ENCODE data around the gene PDGFRA.

Gene PDGFRA

DNA sequence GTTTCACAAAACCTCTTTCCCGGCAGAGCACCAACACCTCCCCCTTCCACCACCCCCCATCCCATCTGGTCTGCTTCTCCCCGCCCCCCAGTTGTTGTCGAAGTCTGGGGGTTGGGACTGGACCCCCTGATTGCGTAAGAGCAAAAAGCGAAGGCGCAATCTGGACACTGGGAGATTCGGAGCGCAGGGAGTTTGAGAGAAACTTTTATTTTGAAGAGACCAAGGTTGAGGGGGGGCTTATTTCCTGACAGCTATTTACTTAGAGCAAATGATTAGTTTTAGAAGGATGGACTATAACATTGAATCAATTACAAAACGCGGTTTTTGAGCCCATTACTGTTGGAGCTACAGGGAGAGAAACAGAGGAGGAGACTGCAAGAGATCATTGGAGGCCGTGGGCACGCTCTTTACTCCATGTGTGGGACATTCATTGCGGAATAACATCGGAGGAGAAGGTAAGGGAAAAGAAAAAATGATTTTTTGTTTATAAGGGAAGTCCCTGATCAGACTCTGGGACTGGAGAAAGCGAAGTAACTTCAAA is at the start of gene PDGFRA:
Gene PDGFRA, plus strand, starts transcription at position 333 of the 541 bp plus-strand sequence. CDS start 29,476 bp downstream, outside the sequence.
- no peak for DNase-seq (ENCODE audit: low read depth)

DNA sequence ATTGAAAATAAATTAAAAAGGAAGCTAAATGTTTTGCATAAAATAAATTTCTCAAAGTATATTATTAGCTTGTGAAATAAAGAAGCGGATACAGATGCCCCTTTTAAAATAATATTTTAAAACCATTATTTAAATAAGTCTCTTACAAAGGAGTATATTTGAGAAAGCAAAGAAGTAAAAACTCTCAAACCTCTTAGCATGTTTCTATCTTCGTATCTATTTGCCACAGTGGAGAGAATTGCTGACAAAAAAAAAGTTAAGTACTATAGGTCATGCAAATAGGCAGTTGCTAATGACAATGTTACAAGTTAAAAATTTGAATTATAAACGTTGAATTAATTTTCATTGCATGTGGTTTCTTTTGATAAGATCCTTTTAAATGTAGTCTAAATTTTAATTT is 44.5 kb upstream of the PDGFRA start:
- no peak for DNase-seq (ENCODE audit: low read depth)

DNA sequence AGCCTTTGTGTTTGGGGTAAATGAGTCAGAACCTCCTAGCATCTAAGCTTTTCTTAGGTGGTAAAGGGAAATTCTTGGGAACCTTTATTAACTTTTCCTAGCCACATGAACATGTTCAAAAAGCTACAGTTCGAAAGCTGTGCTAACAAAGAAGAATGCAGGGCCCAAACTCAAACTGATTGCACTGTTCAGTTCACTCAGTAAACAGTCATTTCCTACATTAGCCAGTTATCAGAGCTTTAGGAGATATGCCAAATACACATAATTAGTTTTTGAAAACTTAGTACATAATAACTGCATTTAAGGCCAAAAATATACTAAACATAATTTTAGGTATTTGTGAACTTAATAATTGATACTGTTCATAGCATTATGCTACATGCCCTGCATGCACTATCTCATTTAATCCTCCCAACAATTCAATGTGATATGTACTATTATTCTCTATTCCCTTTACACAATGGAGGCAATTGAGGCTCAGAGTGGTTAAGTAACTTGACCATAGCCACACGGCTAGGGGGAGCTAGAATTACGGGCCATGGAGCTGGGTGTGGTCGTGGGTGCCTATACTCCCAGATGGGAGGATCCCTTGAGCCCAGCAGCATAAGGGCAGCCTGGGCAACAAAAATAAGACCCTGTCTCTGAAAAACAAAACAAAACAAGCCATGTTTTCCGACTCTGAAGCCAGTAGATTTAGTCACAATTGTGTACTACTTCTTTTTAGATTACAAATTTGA is 43.9 kb upstream of the PDGFRA start:
- DNase-seq (ENCODE audit: low read depth): no peak

DNA sequence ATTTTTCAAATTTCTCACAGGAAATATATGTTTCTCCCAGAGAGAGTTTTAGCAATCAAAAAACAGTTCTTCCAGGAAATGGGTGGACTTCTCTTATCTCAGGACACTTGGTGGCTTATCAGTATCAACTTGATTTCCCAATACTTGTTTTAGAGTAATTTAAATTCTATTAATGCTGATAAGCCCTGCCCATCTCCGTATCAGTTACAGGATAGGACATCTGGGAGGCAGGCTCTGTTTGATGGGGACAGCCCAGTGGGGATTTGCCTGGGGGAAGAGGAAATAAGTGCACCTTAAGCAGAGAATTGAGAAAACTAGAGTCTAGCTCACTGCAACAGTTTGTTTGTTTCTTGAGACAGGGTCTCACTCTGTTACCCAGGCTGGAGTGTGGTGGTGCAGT is 43.2 kb upstream of the PDGFRA start:
- no peak for DNase-seq (ENCODE audit: low read depth)

DNA sequence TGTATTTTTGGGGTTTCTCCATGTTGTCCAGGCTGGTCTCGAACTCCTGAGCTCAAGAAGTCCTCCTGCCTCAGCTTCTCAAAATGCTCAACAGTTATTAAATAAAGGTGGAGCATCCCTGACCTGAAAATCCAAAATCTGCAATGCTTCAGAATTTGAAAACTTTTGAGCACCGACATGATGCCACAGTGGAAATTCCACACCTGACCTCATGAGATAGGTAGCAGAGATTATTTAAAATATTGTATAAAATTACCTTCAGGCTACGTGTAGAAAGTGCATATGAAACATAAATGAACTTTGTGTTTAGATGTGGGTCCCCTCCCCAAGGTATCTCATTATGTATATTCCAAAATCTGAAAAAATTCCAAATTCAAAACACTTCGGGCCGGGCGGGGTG is 42.7 kb upstream of the PDGFRA start:
- DNase-seq (ENCODE audit: low read depth): no peak

DNA sequence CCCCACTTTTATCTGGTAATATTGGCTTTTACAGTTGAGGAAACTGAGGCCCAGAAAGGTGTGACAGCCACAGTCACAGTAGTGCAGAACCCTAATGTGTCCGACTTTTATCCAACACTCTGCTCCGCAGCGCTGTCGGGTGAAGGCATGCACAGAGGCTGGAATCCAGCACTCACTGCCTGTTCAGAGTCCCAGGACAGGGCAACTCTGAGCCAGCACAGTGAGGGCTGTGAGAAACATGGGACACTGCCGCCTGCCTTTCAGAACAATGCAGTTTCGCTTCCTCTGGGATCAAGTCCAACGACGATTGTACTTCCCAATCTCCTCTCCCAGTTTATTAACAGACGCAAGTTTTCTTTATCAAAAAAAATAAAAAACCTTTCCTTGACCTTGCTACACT is 41.9 kb upstream of the PDGFRA start:
- DNase-seq (ENCODE audit: low read depth): no peak

DNA sequence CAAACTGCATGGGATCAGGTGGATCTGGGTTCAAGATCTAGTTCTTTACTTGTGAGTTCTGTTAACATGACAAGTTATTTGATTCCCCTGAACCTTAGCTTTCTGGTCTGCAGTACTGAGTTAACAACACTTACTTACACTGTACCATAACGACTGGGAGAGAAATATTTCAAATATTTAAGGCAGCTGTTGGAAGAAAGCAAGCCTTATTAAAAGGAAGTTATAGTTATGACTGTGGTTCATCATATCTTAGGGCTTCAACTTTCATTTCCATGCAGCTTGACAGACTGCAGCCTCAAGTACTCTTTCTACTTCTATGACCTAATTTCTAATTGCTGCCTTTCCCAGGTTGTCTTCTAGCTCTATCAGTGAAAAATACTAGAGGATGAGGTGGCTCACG is 40.0 kb upstream of the PDGFRA start:
- DNase-seq (ENCODE audit: low read depth): no peak

DNA sequence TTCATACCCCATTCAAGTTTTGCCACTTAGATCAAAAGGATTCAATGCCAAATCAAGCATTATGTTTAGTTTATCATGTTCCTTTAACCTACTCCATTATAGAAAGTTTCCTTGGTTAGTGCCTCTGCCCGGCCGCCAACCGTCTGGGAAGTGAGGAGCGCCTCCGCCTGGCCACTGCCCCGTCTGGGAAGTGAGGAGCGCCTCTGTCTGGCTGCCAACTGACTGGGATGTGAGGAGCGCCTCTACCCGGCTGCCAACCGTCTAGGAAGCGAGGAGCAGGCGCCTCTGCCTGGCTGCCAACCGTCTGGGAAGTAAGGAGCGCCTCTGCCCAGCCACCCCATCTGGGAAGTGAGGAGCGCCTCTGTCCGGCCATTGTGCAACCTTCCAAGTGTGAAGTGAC is 36.3 kb upstream of the PDGFRA start:
- no peak for DNase-seq (ENCODE audit: low read depth)

DNA sequence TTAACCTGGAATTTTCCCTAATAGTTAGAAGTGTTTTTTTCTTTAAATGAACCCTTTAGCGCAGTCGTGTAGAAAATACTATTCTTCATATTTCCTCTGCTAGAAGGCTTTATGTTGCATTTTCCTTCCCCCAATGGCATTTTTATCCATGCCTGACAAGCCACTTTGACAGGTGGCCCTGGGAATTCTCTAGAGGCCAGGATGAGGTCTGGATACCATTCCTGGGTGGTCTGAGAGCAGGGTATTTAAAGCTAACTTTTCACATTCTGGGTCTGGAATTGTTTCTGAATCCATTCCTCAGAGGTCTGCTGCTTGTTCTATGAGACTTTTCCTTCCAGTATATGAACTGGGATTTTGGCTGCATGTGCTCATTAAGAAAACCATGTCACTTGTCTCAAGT is 31.2 kb upstream of the PDGFRA start:
- no peak for DNase-seq (ENCODE audit: low read depth)

DNA sequence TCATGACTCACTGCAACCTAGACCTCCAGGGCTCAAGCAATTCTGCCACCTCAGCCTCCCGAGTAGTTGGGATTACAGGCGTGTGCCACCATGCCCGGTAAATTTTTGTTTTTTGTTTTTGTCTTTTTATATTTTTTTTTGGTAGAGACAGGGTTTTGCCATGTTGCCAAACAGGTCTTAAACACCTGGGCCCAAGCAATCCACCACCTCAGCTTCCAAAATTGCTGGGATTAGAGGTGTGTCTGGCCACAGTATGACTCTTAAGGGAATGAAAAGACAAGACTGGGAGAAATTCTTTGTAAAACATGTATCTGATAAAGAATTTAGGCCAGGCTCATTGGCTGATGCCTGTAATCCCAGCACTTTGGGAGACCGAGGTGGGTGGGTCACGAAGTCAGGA is 29.2 kb upstream of the PDGFRA start:
- DNase-seq (ENCODE audit: low read depth): no peak

DNA sequence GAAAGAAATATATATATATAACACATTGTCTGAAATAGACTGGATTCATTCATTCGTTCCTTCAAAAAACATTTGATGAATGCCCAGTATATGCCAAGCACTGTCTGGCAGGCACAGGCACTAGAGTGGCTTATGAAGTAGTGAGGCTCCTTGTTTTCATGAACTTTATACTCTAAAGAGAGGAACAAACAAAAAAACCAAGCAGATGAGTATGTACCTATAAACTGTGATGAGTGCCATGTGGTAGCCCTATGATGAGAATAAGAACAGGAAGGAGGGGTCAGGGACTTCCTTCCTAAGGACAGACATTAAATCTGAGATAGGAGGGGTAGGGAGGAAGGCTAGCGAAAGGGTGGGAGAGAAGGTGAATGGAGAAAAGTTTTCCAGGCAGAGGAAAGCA is 19.5 kb upstream of the PDGFRA start:
- DNase-seq (ENCODE audit: low read depth): no peak

DNA sequence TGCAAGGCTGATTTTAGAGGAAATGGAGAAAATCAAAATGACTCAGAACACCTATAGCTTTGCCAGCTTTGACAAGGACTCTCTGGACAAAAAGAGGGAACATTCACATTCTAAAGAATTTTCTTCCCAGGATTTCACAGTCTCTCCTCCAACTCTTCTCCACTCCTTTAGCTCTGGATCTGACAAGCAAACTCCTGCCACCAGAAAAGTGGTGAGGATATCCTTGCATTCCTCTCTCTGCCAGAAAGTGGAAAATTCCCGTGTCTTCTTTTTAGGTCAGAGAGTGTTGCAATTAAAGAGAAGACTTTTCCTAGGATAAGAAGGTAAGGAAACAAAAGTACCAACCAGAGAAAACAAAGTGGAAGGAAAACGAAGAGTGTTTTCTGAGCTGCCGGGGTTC is 16.1 kb upstream of the PDGFRA start:
- no peak for DNase-seq (ENCODE audit: low read depth)

DNA sequence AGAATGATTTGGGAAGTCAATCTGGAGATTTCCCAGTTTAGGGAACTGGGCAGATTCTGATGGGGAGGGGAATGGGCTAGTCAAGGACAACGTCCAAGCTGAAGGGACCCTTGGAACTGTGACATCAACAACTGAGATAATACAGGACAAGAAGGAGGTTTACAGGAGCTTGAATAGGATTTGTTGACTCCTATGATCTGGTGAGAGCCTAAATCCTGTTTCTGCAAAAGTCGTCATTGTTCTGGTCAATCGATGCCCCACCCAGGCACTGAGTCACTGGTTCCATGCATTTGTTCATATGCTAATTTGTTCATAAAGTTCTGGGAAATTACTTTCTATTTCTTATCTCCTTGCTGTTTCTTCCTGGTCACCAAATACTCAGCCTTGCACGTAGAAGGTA is 15.3 kb upstream of the PDGFRA start:
- no peak for DNase-seq (ENCODE audit: low read depth)

DNA sequence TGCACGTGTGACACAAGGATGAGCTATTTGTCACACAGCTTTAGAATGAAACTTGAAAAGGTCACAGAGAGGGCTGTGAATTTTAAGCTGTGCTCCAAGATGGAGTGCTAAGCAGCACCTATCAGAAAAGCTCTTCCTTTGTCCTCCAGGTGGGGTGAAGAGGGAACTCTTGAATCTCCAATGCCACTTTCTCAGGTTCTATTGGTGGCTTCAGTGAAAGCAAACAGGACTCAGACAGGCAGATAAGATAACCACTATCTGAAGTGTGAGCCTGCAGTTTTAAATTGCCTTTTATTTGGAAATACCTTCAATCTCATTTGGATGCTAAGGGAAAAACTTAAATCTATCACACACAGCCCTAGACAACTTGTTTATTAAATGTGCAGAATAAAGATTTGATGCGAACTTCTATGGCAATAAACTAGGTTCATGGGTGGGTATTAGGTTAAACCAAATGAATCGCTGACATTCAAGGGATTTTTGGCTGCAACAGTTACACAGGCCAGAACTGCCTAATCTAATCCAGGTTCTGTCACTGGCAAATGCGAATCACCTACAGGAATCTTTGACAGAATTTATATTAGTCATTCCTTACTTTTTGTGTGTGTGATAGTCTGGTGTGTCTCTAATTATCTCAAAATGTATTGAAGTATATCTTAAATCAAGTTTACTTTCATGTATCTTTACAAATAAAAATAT is 13.6 kb upstream of the PDGFRA start:
- DNase-seq (ENCODE audit: low read depth): no peak

DNA sequence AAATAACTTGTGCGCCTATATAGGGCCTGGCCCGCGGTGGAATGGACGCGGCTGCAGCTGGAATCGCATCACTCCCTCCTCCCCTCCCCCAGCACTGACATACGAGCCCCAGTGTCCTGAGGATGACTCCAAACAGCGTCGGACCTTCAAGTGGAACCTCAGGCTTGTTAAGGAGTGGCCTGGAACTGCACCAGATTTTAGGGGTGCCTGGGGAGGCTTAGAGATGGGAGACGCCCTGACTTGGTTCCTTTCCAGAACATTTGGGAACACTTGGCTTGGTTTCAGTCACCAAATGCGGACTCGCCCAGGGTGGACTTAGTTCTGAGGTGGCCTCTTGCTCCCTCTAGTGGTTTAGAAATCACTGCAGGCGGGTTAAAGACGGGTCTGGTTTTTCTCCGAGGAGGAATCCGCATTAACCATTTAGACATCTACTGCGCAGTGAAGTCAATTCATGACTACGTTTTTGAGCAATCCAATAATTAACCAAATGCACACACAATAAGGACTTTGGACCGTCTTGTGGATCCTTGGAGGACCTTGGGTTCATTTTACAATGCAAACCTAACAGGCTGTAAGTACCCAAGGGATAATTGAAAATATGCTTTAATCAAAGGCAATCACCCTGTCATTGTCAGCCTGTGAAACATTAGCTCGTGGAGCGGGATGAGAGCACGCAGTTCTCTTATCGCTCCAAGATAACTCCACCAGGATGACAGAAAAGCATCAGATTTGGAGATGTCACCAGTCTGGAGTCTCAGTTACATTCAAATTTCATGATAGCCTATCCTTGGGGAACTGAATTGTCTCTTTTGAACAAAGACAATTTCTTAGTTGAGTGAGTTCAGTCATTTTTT is 11.2 kb upstream of the PDGFRA start:
- no peak for DNase-seq (ENCODE audit: low read depth)

DNA sequence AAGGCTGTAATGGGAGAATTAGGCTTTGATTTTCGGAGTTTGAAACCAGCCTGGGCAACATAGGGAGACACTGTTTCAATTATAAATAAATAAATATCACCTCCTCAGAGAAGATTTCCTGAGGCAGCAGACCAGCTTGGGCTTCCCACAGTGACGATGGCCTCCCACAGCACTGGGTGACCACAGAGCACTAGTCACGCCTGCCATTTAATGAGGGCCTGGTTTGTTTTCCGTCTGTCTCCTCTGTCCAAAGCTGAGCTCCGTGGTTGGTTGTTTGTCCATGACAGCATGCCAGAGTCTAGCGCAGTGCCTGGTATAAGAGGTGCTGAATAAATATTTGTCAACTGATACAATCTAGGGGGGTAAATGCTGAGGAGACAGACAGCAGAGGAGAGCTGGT is 10.4 kb upstream of the PDGFRA start:
- no peak for DNase-seq (ENCODE audit: low read depth)

DNA sequence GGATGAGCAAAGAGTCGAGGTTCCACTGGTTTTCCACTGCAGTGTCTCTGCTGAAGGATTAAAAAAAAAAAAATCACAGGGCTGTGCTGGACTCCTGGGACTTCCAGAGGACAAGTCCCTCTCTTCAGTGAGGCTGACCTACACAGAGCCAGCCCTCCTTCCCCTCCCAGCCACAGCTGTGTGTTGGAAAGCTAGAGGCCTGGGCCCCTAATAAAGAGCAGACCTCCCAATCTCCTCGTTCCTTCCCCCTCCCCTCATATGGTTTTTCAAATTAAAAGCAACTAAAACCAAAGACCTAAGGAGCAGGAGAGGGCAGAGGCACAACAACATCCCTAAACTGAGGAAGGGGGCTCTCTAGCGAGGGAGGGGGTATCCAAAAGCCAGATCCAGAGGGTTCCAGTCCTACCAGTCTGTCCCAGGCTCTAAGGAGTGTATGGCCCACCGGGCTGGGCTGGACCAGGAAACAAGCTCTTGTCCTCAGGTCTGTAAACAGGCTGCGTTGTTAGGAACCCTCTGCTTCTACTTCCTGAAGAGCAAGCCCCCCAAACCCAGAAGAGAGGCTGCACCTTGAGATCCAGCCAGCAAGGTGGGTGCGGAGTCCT is 4.0 kb upstream of the PDGFRA start:
- DNase-seq (ENCODE audit: low read depth): no peak

DNA sequence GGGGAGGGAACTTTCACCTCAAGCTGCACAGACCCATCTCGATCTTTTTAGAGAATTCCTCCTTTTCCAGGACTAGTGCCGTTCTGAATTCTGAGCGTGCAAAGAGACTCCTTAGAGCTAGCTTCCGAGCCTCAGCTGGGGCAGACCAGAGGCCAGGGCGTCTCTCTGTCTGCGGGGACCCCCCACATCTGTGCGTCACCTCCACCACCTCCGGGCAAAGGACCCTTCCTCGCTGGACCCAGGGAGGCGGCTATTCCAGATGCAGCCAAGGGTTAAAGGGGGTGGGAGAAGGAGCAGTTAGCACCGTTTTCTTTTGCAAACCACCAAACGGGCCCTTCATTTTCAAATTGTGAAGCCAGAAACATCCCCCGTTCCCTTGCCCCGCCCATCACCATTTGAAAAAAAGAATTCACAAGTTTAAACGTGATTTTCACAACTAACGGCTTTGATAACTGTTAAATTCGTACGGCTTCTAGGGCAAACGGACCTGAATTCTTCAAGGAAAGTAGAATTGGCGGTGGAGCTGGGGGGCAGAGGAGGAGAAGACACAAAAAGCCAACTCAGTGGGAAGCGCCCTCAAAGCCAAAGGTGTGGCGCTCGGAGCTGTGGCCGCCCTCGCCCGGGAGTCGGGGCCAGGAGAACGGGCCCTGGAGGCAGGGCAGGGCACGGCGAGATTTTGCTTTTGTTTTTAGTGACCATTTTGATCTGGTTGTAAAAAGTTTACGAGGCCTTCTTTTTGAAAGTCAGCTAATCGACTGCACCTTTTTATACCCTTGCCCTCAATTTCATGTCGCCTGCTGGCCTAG is 3.3 kb upstream of the PDGFRA start:
- no peak for DNase-seq (ENCODE audit: low read depth)

DNA sequence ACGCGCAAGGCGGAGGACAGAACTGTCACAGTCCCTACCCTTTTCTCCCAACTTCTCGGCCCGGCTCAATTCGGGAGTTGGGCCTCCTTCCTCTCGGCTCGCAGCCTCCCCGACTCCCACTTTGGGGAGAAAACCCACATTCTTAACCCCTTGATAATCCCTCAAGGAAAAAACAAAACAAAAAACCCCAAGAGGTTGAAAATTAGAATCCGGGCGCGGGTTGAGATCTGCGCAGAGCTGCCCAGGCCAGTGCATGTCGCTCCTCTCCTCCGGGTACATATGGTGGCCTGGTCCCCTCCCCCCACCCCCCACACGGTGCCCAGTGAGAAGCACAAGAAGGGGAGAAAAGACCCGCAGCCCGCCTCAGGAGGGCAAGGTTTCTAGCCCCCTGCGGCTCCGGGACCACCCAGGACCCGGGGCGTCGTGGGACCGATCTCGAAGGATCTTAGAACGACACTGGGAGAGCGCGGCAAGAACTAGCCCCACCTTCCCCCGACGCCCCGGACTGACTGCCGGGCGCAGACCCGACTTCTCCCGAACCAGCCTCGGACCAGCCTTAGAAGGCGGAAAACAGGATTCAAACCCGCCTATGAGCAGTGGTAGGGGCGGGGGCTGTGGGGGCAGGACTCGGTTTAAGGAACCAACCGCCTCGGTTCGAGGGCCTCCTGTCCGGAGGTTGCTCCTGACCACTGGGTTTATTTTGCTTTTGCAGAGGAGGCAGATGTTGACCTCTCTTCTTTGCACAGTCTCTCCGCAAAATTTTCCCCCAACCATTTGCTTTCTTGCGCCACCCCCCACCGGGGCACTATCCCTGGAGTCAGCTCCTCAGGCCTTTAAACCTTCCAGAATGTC is 2.5 kb upstream of the PDGFRA start:
- no peak for DNase-seq (ENCODE audit: low read depth)

DNA sequence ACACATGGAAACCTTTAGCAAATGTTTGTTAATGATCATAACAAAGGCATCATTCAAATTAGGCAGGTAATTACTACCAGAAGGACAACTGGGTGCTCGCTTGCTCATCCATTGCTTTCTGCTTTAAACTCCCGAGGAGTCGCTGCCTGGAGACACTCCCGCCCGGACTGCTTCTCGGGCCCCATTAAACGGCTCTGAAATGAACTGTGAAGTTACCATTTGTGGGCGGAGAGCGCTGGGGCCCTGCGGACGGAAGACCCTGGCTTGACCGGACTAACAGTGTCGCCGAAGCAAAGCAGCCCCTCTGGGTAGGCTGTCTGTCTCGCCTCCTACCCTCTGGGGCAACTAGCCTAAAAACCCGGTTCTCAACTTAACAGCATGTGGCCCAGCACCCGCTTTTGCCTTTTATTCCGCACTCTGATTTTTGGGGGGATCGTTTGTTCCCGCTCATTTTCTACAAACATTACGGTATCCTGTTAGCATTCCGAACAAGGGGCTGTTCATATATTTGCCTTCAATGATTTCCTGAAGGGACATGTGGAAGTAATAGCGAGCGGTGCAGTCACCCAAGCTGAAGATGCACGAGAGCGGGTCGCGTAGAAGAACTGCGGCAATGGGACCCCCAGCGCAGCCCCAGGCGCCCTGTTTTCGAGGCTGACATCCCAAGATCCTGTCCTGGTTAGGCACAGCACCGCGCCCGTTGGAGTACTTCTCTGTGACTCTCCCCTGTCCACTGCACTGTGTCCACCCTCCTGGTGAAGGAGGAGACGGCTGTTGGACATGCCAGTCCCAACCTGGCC is 1.6 kb upstream of the PDGFRA start:
- DNase-seq (ENCODE audit: low read depth): no peak

Measured in stimulated activated CD4-positive, alpha-beta T cell treated with anti-CD3 and anti-CD28 coated beads, Interleukin-2, amount 100 ng/mL, for 4 hours (primary cell).